NCI-H1694 treated with DMSO at 0.1 percent for 48 hours (cell line): ENCODE results near the gene FBXO2.

Experiments used
- DNase-seq: peaks from one replicate; lab custom pipeline; 2025; lab: John Stamatoyannopoulos, UW

Gene FBXO2

DNA sequence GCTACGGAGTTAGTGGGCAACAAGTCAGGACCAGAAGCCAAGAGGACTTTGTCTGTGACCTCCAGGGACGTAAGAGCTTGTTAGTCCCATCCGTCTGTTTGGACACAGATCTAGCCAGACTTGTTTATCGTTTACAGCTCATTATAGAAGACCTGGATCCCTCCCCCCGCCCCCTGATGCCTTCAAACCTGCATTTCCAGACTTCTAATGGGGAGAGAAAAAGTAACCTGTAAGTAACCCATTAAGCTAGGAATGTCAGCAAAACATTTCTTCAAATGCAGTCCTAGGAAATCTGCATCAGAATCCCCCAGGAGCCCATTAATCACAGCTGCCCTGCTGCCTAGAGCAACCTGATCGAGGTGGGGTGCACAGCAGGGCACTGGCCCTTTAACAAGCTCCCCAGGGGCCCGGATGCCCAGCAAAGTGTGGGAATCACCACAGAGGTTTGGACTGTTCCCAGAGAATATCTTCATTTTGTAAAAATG lies 28.1 kb upstream of the FBXO2 start:
- no peak for DNase-seq

DNA sequence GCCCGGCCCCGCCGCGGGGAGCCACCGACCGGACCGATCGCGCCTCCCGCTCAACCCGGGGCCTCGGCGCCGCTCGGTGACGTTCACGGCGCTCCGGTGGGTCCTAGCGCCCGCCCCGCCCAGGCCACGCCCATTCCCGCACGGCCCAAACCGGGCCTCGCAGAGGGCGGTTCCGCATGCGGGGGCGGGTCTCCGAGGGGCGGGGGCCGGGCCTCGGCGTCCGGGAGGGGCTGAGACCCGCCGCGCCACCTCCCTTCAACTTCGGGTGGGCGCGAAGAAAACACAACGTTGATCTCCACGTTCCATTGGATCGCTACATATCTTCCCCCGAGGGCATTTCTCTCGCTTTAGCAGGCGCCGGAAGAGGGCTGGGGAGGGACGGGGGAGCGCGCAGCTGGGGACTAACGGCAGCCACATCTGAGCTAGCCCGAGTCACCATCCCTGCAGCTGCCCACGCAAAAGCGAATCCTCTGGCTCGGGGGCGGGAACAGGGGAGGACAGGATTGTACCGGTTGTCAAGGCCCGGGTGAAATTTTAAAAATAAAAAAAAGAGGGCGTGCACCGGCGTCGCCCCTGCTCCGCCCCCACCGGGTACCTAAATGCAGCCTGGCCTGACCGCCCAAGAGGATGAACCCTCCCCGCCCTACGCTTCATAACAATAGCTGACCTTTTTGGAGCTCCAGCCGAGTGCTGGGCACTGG lies 27.0 kb upstream of the FBXO2 start, which contains the start of gene MAD2L2:
TSS of gene MAD2L2 (minus strand) at position 78 of the 701 bp plus-strand sequence. CDS start 547 bp downstream, outside the sequence.
- DNase-seq, result peak; percentile 60

DNA sequence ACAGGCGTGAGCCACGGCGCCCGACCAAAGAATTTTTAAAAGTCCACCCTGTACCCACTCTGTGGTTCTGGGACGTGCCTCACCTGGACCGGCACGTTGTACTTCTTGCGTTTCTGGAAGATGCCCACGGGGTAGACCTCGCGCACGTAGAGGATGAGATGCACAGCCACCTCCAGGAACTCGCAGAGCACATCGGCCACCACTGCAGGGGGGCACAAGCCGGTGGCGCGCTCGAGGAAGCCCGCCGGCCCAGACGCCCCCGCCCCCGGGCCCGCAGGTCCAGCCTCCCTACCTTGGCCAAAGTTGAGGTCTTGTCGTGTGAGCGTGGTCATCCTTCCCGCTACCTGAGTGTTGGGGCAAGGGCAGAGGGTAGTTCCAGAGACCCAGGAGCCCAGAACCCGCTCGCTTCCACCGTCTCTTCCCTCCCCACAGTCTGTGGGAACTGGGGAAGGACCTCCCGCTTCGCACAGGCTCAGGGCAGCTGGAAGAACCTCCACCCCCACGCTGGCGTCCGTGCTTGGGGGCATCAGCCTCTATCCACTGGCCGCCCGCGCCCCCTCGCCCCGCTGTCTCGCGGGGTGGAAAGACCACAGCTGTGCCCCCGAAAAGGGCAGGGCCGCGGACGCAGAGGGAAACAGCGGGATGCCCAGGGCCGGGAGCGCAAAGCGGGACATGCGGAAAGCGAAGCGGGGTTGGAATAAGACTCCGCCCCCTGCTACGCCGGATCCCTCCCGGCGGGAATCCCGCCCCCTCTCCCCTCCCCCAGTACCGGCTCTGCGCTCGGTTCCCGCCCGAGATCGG lies 26.2 kb upstream of the FBXO2 start:
- DNase-seq, result no peak

DNA sequence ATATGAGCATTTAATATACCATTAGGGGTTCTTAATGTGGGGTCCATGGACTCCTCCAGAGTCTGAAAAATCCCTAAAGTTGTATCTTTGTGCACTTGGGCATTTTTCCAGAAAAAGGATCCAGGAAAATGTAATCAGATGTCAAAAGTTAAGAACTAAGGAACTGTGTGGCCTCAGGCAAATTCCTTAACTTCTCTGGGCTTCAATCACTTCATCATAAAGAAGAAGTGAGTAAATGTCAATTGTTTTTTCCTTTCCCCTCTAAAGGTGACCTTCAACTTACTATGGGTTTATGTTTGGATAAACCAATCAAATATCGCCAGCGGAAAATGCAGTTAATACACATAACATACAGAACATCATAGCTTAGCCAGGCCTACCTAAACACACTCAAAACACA lies 24.2 kb upstream of the FBXO2 start:
- no peak for DNase-seq

DNA sequence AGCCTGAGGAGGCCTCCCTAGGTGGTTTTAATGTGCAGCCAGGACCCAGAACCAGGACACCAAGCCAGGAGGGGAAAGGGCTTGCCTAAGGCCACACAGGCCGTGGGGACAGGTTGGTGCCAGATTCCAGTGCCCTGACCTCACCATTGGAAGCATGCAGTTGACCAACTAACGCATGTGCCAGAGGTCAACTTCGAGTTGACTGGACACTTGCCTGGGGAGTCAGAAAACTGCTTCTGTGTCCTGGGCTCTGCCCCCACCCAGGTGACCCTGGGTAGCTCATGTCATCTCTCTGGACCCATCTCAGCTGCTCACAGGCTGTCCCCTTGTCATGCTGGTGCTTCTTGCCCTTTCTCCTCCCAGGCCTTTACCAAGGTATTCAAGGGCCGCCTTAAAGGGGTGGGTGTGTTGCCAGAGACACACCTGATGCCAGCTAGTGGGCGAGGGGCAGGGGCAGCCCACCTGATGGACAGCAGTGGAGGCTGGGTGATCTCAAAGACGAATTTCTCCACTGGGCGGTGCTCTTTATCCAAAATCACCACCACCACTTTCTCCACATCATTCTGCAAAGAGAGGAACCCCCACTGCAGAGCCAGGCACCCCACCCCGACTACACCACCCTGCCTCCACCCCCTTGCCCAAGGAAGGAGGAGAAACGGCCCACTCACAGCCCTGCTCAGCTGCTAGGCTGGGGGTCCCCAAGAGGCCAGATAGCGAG lies 22.3 kb upstream of the FBXO2 start:
- no peak for DNase-seq

DNA sequence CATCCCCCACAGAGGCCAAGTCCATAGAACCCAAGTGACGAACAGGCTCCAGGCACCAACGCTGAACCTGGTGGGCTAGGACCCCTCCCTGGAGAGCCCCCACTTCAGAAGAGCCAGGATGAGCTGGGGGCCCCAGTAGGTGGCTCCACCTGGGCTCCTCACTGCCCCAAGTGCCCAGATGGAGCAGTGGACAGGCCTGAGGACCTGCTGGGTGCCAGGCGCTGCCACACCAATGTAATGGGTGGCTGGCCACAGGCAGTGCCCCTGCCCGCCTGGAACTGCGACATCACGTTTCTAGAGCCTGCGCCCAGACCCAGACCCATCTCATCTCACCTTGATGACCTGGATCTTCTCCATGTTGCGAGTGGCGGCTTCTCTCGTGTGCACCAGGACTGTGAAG lies 21.1 kb upstream of the FBXO2 start:
- no peak for DNase-seq

DNA sequence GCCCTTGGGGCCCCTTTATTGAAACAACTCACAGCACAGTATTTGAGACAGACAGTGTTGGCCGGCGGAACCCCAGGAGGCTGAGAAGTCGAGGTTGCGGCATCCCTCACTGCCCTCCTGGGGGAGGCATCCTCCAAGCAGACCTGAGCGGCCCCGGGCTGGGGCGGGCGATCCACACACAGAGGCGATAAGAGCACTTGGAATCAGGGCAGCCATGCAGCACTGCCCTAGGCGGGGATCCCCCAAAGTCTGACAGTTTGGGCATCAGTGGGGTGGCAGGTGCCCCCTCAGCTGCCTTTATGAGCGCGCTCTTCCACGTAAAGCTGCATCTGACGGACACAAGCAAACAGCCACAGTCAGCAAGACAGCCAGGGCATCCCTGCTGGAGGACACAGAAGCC lies 20.3 kb upstream of the FBXO2 start:
- DNase-seq, result no peak

DNA sequence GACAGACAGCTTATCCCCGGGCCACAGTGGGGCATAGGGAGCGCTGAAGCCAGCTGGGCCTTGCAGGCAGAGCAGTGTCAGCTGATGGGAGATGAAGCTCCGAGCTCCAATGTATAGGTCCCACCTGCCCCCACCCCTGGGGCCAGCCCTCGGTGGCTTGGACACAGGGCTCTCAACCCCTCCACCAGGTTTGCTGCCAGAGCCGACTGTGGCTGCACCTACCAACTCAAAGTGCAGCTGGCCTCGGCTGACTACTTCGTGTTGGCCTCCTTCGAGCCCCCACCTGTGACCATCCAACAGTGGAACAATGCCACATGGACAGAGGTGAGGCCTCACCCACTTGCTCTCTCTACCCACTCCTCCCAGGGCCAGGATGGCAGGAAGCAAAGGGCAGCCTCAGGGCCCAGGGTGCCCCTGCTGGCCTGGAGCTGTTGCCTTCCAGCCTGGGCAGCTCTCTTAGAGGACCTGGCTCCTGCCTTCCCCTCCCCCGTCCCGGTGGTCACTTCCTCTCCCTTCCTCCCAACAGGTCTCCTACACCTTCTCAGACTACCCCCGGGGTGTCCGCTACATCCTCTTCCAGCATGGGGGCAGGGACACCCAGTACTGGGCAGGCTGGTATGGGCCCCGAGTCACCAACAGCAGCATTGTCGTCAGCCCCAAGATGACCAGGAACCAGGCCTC lies 19.0 kb upstream of the FBXO2 start:
- no peak for DNase-seq

DNA sequence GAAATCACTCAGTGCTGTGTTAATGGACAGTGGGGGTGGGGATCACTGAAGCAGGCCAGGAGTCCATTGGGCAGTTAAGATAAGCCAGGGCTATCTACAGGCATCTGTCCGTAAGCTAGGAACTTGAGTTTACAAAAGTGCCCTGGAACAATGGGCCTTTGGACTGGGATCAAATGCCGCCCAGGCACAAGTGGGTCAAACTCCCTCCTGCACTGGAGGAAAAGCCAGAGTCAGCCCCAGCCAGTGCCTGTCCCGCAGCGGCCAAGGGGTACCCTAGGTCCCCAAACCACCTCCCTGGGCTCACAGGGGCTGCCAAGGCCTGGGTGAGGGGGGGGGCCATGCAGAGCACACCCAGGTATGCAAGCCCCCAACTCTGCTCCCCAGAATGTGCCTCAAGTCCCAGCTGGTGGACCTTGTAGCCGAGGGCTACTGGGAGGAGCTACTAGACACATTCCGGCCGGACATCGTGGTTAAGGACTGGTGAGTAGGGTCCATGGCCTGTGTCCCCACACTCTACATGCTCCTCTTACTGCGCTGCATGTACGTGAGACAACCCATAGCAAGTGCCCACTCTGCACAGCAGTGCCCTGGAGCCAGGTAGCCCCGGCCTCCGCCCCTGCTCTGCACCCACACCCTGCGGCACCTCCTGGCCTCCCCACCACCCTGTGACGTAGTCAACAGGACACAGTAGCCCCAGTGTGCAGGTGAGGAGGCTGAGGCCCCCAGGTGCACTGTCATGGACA lies 17.5 kb upstream of the FBXO2 start:
- DNase-seq, result no peak

DNA sequence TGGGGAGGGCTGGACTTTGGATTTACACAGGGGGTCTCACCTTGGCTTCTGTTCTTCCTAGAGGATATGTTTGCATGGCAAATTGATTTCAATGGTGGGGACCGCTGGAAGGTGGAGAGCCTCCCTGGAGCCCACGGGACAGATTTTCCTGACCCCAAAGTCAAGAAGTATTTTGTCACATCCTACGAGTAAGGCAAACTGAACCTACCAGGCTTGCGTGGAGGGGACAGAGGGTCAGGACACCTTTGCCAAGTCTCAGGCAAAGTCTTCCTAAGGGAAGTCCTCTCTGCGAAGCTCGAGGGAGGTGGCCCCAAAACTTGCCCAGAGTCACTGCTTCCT lies 16.9 kb upstream of the FBXO2 start:
- no peak for DNase-seq

DNA sequence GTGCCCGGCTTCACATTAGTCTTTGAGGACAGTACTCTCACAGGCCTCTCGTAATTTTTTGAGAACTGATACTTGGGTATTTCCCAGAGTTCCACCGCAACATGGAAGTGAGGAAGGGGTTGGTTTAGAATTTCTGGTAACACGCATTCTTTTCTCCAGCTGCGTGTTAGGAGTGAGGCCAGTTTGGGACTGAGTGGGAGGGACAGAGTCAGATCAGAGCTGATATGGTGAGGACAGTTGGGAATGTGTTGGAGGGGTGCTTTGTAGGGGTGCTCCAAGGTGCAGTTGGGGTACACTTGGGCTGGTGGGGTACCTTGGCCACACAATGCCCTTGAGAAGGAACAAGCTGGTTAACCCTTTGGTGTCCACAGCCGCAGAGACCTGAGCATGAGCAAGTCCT lies 16.5 kb upstream of the FBXO2 start:
- no peak for DNase-seq

DNA sequence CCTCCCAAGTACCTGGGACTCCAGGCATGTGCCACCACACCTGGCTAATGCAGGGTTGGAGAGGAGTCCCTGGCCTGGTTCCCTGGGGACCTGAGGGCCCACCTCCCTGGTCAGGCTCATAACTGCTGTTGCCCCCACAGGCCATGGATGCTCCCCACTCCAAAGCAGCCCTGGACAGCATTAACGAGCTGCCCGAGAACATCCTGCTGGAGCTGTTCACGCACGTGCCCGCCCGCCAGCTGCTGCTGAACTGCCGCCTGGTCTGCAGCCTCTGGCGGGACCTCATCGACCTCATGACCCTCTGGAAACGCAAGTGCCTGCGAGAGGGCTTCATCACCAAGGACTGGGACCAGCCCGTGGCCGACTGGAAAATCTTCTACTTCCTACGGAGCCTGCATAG lies 14.3 kb upstream of the FBXO2 start:
- DNase-seq, result no peak

DNA sequence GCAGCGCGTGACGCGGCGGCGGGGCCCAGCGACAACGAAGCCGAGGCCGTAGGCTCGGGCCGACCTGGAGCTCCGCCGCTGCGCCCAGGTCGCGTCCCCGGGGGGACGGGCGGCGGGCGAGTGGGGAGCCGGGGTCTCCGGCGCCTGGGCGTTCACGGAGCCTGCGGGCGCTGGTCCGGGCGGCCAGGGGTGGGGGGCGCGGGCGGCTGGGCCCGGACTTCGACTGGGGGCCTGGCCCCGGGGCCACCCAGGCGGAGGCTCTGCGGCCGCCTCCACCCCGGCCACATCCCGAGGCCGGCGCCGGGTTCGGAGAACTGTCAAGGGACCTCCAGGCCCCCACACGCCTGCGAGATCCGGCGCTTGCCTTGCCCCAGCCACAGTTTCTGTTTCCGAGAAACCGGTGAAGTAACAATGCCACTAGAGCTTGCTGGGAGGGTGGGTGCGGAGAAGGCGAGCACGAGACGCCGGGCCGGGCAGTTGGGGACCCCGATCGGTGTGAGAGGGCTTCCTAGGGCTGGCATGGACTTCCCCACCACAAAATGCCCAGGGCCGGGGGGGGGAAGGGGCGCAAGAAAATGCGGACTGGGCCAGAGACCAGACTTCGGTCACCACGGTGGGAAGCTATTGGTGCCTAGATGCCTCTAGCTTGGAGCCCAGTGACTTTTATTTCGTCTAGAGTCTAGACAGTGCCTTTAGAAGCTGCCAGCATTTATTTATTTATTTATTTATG lies 10.3 kb upstream of the FBXO2 start:
- no peak for DNase-seq

DNA sequence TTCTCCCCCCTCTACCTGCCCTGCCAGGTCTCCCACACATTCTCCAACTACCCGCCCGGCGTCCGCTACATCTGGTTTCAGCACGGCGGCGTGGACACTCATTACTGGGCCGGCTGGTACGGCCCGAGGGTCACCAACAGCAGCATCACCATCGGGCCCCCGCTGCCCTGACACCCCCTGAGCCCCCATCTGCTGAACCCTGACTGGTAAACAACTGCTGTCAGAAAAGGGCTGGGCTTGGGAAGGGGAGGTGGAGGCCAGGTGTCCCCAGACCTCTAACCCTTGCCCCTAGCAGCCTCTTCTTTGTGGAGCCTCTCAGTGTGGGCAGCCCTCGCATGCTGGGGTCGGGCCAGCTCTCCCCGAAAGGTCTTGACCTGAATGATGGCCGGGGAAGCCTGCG lies 6.9 kb upstream of the FBXO2 start:
- no peak for DNase-seq

DNA sequence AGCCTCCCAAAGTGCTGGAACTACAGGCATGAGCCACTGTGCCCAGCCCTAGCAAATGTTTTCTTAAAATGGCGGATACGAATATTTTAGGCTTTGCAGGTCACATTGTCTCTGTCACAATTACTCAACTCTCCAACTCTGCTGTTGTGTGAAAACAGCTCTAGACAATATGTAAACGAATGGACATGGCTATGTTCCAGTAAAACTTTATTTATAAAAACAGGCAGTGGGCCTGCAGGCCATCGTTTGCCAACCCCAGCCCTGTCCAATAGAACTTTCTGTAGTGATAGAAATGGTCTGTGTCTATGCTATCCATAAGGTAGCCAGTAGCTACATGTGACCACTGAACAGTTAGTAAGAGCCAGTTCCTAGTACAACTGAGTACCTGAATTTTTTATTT lies 5.5 kb upstream of the FBXO2 start:
- no peak for DNase-seq

DNA sequence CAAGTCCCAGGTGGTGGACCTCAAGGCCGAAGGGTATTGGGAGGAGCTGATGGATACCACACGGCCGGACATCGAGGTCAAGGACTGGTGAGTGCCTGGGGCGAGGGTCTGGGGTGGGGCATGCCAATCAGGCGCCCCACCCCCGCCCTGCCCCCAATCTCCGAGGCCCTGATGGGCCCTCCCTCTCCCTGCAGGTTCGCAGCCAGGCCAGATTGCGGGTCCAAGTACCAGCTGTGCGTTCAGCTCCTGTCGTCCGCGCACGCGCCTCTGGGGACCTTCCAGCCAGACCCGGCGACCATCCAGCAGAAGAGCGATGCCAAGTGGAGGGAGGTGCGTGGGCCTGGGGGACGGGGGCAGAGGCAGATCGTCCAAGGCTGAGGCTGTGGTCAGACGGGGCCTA lies 4.3 kb upstream of the FBXO2 start:
- DNase-seq, result no peak

DNA sequence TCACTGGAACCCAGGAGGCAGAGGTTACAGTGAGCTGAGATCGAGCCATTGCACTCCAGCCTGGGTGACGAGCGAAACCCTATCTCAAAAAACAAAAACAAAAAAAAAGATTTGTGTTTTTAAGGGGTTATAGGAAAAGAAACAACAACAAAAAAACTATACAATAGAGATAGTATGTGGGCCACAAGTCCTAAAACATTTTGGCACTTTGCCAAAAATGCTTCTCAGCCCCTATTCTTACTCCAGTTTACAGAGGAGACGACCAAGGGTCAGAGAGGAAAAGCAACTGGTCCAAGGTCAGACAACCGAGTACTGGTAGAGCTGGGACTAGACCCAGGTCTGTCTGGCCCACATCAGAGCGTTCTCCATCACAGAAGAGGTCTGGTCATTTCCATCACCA lies 3.4 kb upstream of the FBXO2 start:
- no peak for DNase-seq

DNA sequence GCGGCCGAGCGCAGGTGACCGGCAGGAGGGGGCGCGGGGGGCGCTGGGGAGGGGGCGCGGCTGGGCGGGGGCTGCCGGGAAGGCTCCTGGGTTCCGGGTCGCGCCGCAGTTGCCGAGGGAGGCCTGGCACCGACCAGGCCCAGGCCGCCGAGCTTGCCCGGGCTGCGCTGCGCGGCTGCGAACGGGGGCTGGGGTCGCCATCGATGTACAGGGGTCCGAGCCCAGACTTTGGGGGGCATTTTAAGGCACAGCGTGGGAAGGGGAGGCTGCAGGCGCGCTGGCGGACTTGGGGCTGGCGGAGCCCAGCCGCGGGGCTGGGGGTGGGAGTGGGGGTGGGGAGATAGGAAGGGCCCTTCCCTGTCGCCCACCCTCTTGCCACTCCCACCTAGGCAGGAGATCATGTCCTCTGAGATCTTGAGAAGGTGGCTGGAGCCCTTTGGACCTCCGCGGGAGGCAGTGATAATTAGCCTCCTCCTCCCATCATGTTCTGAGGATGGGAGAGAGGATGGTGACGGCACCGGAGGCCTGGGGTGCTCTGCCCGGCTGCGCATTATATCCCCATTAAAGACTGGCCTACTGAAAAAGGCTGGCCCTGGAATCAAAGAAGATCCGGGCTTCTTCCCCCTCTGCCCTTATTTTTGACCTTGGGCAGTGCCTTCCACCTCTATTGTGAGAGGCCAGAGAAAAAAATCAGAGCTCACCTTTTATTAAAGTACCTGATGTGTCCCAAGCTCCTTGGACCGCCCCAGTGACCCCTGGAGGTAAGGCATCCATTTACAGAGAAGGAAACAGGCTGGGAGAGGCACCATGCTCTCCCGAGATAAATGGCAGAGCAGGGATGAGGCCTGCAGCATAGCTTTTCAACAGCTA lies 945 bp upstream of the FBXO2 start:
- no peak for DNase-seq

DNA sequence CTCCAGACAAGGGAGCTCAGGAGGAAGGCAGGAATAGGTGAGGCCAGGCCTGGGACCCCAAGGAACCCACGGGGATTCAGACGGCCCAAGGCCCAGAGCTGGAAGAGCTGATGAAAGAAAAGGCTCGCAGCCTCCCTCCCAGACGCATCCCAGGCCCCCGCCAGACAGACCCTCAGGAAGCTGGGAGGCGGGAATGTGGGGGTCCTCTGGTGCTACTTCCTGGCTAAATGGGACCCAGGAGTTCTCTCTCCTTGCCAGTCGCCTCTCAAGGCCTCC lies 430 bp downstream of the FBXO2 start:
- DNase-seq, result no peak
